Liver (tissue), 3 donors: ENCODE measurements around the gene TMEM63A.

Experiments used
- ATF3 ChIP-seq: IDR thresholded peaks from 2 replicates; pipeline ENCODE4 v1.6.1; 2016; ENCODE audit warnings: antibody characterized with exemption
- CTCF ChIP-seq: fragments of 150-350 bp; IDR thresholded peaks from 2 replicates; pipeline ENCODE4 v1.5.1; 2017; ENCODE audit warnings: improper control_type of control experiment, low read depth, low read length; ENCODE audit not compliant: missing input control
- MAX ChIP-seq: IDR thresholded peaks from 2 replicates; pipeline ENCODE4 v1.6.1; 2016; ENCODE audit warnings: antibody characterized with exemption
- RAD21 ChIP-seq, 2 donors: IDR thresholded peaks; 2 replicates each; pipeline ENCODE4 v1.6.1; 2016; ENCODE audit warnings: antibody characterized with exemption in 2 of 2, mild to moderate bottlenecking in 2 of 2
- REST ChIP-seq: IDR thresholded peaks from 2 replicates; pipeline ENCODE4 v1.6.1; 2016; ENCODE audit warnings: antibody characterized with exemption, mild to moderate bottlenecking
- YY1 ChIP-seq: IDR thresholded peaks from 2 replicates; pipeline ENCODE4 v1.6.1; 2016; ENCODE audit warnings: antibody characterized with exemption, mild to moderate bottlenecking
- donor health status: healthy.
- donor health status: healthy.

- TF ChIP-seq CTCF: no peak
- TF ChIP-seq RAD21 (IDR thresholded peaks at IDR 0.05): no peak
- TF ChIP-seq MAX: no peak
- no peak for TF ChIP-seq YY1
- no peak for TF ChIP-seq REST
- no peak for TF ChIP-seq ATF3
Measured at GRCh38 chr1:225814381-225814780, 67.8 kb downstream of the TMEM63A start.
